ENCODE data around the gene ELF3. TPM values are rescaled to one million over a fixed set of nuclear protein-coding genes. Genes with fewer than 3 reads are reported as not detected.

Gene ELF3
- total RNA-seq, 1 experiment from 2014 or later, result 0.19 TPM

- H3K27me3 ChIP-seq (ENCODE audit: low read length), result no peaks in the 10 kb centered on the region
- H3K27ac ChIP-seq (ENCODE audit: low read length), result no peak overlapping the region
- no peak for DNase-seq
- no peaks in the 10 kb centered on the region for H3K79me2 ChIP-seq (ENCODE audit: low read length)
- H3K36me3 ChIP-seq (ENCODE audit: insufficient read depth, low read length), result no peaks in the 10 kb centered on the region
- no peak overlapping the region for H3K4me2 ChIP-seq (ENCODE audit: low read depth, low read length, poor library complexity, severe bottlenecking)
- H3K9me3 ChIP-seq (ENCODE audit: low read length), result no peaks in the 10 kb centered on the region
- no peak overlapping the region for H2AFZ ChIP-seq (ENCODE audit: low read length)
- H3K4me1 ChIP-seq (ENCODE audit: low read length), result no peaks in the 10 kb centered on the region
- no peak overlapping the region for H3K9ac ChIP-seq (ENCODE audit: low read length)
- no peak overlapping the region for H3K4me3 ChIP-seq (ENCODE audit: low read length)
- H3K9me2 ChIP-seq (replicated peaks; ENCODE audit: insufficient read depth, low read length), result no peaks in the 10 kb centered on the region
- no peaks in the 10 kb centered on the region for H4K20me1 ChIP-seq (ENCODE audit: insufficient read depth, low read depth, low read length)
These were observed 24.5 kb downstream of the ELF3 start for GRCh38 chr1:202034683-202035462.

GRCh38 chr1:202036595-202037387 lies 26.4 kb downstream of the ELF3 start:
- Histone ChIP-seq H3K4me3 (ENCODE audit: low read length) (no peak overlapping the region), H2AFZ (ENCODE audit: low read length) (no peak overlapping the region), H3K4me2 (ENCODE audit: low read depth, low read length, poor library complexity, severe bottlenecking) (no peak overlapping the region), H3K9me3 (ENCODE audit: low read length) (no peaks in the 10 kb centered on the region), H3K4me1 (ENCODE audit: low read length) (no peaks in the 10 kb centered on the region), H3K9ac (ENCODE audit: low read length) (no peak overlapping the region), H3K27ac (ENCODE audit: low read length) (no peak overlapping the region), H4K20me1 (ENCODE audit: insufficient read depth, low read depth, low read length) (no peaks in the 10 kb centered on the region), H3K36me3 (ENCODE audit: insufficient read depth, low read length) (no peaks in the 10 kb centered on the region), H3K9me2 (replicated peaks; ENCODE audit: insufficient read depth, low read length) (no peaks in the 10 kb centered on the region), H3K27me3 (ENCODE audit: low read length) (no peaks in the 10 kb centered on the region), H3K79me2 (ENCODE audit: low read length) (no peaks in the 10 kb centered on the region)
- DNase-seq, result no peak

GRCh38 chr1:202037706-202038296 lies 27.4 kb downstream of the ELF3 start:
- Histone ChIP-seq H3K4me3 (ENCODE audit: low read length) (no peak overlapping the region), H2AFZ (ENCODE audit: low read length) (no peak overlapping the region), H3K79me2 (ENCODE audit: low read length) (no peaks in the 10 kb centered on the region), H3K27me3 (ENCODE audit: low read length) (no peaks in the 10 kb centered on the region), H3K27ac (ENCODE audit: low read length) (no peak overlapping the region), H3K4me1 (ENCODE audit: low read length) (no peaks in the 10 kb centered on the region), H3K9me3 (ENCODE audit: low read length) (no peaks in the 10 kb centered on the region), H3K9ac (ENCODE audit: low read length) (no peak overlapping the region), H4K20me1 (ENCODE audit: insufficient read depth, low read depth, low read length) (no peaks in the 10 kb centered on the region), H3K36me3 (ENCODE audit: insufficient read depth, low read length) (no peaks in the 10 kb centered on the region), H3K4me2 (ENCODE audit: low read depth, low read length, poor library complexity, severe bottlenecking) (no peak overlapping the region), H3K9me2 (replicated peaks; ENCODE audit: insufficient read depth, low read length) (no peaks in the 10 kb centered on the region)
- no peak for DNase-seq

DNA sequence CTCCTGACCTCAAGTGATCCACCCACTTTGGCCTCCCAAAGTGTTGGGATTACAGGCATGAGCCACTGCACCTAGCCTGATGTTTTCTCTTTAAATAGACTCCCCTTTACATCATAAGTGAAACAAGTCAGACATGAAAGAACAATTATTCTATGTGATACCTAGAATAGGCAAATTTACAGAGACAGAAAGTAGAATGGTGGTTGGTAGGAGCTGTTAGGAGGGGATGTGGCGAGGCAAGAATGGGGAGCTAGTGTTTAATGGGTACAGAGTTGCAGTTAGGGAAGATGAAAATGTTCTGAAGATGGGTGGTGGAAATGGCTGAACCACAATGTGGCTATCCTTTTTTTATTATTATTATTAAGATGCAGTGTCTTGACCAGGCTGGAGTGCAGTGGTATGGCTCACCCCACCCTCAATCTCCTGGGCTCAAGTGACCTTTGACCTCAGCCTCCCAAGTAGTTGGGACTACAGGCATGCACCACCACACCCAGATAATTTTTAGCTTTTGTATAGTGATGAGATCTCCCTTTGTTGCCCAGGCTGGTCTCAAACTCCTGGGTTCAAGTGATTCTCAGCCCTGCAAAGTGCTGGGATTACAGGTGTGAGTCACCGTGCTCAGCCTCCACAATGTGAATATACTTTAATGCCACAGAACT lies 28.4 kb downstream of the ELF3 start:
- Histone ChIP-seq H3K4me1 (ENCODE audit: low read length) (no peaks in the 10 kb centered on the region), H3K27ac (ENCODE audit: low read length) (no peak overlapping the region), H3K9me2 (replicated peaks; ENCODE audit: insufficient read depth, low read length) (no peaks in the 10 kb centered on the region), H3K27me3 (ENCODE audit: low read length) (no peaks in the 10 kb centered on the region), H3K9me3 (ENCODE audit: low read length) (no peaks in the 10 kb centered on the region), H3K4me3 (ENCODE audit: low read length) (no peak overlapping the region), H3K36me3 (ENCODE audit: insufficient read depth, low read length) (no peaks in the 10 kb centered on the region), H3K79me2 (ENCODE audit: low read length) (no peaks in the 10 kb centered on the region), H3K9ac (ENCODE audit: low read length) (no peak overlapping the region), H2AFZ (ENCODE audit: low read length) (no peak overlapping the region), H3K4me2 (ENCODE audit: low read depth, low read length, poor library complexity, severe bottlenecking) (no peak overlapping the region), H4K20me1 (ENCODE audit: insufficient read depth, low read depth, low read length) (no peaks in the 10 kb centered on the region)
- no peak for DNase-seq

DNA sequence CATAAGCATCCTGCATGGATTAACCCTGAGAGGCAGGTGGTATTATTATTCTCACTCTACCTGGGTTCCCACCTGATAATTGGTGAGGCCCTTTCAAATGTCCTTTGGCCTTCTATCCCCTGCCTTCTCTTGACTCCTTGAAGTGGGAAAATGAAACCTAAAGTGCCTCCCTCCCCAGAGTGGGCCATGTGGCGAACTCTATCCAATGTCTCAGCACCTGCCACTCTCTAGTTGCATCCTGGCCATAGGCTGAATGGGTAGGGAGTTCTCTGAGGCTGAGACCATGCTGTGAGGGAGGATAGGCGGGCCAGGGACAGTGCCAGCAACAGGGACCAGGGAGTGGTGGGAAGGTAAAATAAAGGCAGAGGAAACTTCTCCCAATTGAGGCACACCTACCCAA lies 35.3 kb downstream of the ELF3 start:
- no peak overlapping the region for H3K4me2 ChIP-seq (ENCODE audit: low read depth, low read length, poor library complexity, severe bottlenecking)
- H4K20me1 ChIP-seq (ENCODE audit: insufficient read depth, low read depth, low read length), result no peaks in the 10 kb centered on the region
- no peaks in the 10 kb centered on the region for H3K36me3 ChIP-seq (ENCODE audit: insufficient read depth, low read length)
- H3K79me2 ChIP-seq (ENCODE audit: low read length), result no peaks in the 10 kb centered on the region
- no peak for DNase-seq
- no peaks in the 10 kb centered on the region for H3K9me3 ChIP-seq (ENCODE audit: low read length)
- H3K4me3 ChIP-seq (ENCODE audit: low read length), result no peak overlapping the region
- H3K4me1 ChIP-seq (ENCODE audit: low read length), result no peaks in the 10 kb centered on the region
- no peak overlapping the region for H3K9ac ChIP-seq (ENCODE audit: low read length)
- H3K27ac ChIP-seq (ENCODE audit: low read length), result no peak overlapping the region
- no peaks in the 10 kb centered on the region for H3K27me3 ChIP-seq (ENCODE audit: low read length)
- H2AFZ ChIP-seq (ENCODE audit: low read length), result no peak overlapping the region
- H3K9me2 ChIP-seq (replicated peaks; ENCODE audit: insufficient read depth, low read length), result no peaks in the 10 kb centered on the region

- no peak overlapping the region for H3K9ac ChIP-seq (ENCODE audit: low read length)
These were observed 35.8 kb downstream of the ELF3 start for GRCh38 chr1:202046227-202046626.

GRCh38 chr1:202046748-202047708 lies 36.6 kb downstream of the ELF3 start:
- Histone ChIP-seq H3K4me3 (ENCODE audit: low read length) (no peak overlapping the region), H4K20me1 (ENCODE audit: insufficient read depth, low read depth, low read length) (no peaks in the 10 kb centered on the region), H3K27me3 (ENCODE audit: low read length) (no peaks in the 10 kb centered on the region), H3K36me3 (ENCODE audit: insufficient read depth, low read length) (no peaks in the 10 kb centered on the region), H3K4me2 (ENCODE audit: low read depth, low read length, poor library complexity, severe bottlenecking) (no peak overlapping the region), H2AFZ (ENCODE audit: low read length) (no peak overlapping the region), H3K4me1 (ENCODE audit: low read length) (no peaks in the 10 kb centered on the region), H3K9ac (ENCODE audit: low read length) (no peak overlapping the region), H3K9me2 (replicated peaks; ENCODE audit: insufficient read depth, low read length) (no peaks in the 10 kb centered on the region), H3K79me2 (ENCODE audit: low read length) (no peaks in the 10 kb centered on the region), H3K27ac (ENCODE audit: low read length) (no peak overlapping the region), H3K9me3 (ENCODE audit: low read length) (no peaks in the 10 kb centered on the region)
- DNase-seq, result no peak

More at GRCh38 chr1:202046227-202046626, 35.8 kb downstream of the ELF3 start:
- Histone ChIP-seq H3K9me3 (ENCODE audit: low read length) (no peaks in the 10 kb centered on the region), H3K4me3 (ENCODE audit: low read length) (no peak overlapping the region), H3K4me1 (ENCODE audit: low read length) (no peaks in the 10 kb centered on the region), H3K79me2 (ENCODE audit: low read length) (no peaks in the 10 kb centered on the region), H4K20me1 (ENCODE audit: insufficient read depth, low read depth, low read length) (no peaks in the 10 kb centered on the region), H3K27me3 (ENCODE audit: low read length) (no peaks in the 10 kb centered on the region), H3K4me2 (ENCODE audit: low read depth, low read length, poor library complexity, severe bottlenecking) (no peak overlapping the region), H2AFZ (ENCODE audit: low read length) (no peak overlapping the region), H3K9me2 (replicated peaks; ENCODE audit: insufficient read depth, low read length) (no peaks in the 10 kb centered on the region), H3K36me3 (ENCODE audit: insufficient read depth, low read length) (no peaks in the 10 kb centered on the region), H3K27ac (ENCODE audit: low read length) (no peak overlapping the region)
- no peak for DNase-seq

All from Karpas-422 (cell line).